ENCODE data around the gene ARMS2. TPM values are rescaled to one million over a fixed set of nuclear protein-coding genes. Genes with fewer than 3 reads are reported as not detected.

Gene ARMS2
- total and polyA plus RNA-seq, 7 donors = 1.1 TPM; not detected in 6

GRCh38 chr10:122474131-122474818 is 19.8 kb downstream of the ARMS2 start:
- no peaks in the 10 kb centered on the region for H3K9me3 ChIP-seq
- no peaks in the 10 kb centered on the region for H3K27me3 ChIP-seq
- intact Hi-C loops (cut with DNase I) = loop anchor here (2.0 kb wide), 1 partner anchor 15 kb away; no protein-coding TSS in a partner anchor
- no peak for DNase-seq
- no peaks in the 10 kb centered on the region for H3K36me3 ChIP-seq
- WGBS, 2 donors = 38 to 71% methylated on average over 15 of the region's 15 CpGs
- H3K4me3 ChIP-seq = no peak overlapping the region
- TF ChIP-seq EP300 (IDR thresholded peaks at IDR 0.05) (no peak), POLR2A (IDR thresholded peaks at IDR 0.05) (no peak), POLR2AphosphoS5 (IDR thresholded peaks at IDR 0.05) (no peak)
- H3K27ac ChIP-seq = peak overlapping the region; percentile 49 to 85 (median 69)
- H3K4me1 ChIP-seq = peaks cover 0 to 58% (median 52%) of the 10 kb centered on the region in 4 donors

DNA sequence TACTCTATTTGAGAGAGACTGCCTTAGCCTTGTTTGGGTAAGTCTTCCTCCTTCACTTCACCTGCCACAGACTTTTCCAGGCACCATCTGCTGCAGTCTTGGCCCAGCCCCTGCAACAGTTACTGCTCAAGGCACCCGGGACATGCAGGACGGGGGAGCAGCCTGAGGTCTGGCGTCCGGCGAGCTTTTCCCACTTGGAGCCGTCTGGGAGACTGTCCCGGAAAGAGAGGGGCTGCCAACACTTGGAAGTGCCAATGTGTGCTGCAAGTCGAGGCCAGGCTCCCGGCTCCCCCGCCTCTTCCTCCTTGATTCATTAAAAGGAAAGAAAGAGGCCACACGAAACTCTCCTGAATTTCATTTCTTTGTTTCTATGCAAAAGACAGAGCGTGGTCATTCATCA is 20.6 kb downstream of the ARMS2 start:
- Histone ChIP-seq H3K9me3 (no peaks in the 10 kb centered on the region), H3K27ac (peak overlapping the region; percentile 49 to 85 (median 69)), H3K27me3 (no peaks in the 10 kb centered on the region), H3K4me3 (peak overlapping the region in 3 of 4 donors; percentile 4 to 11 (median 10)), H3K4me1 (peaks cover 0 to 57% (median 46%) of the 10 kb centered on the region in 4 donors), H3K36me3 (no peaks in the 10 kb centered on the region)
- intact Hi-C loops (cut with DNase I) = loop anchor here (2.0 kb wide), 1 partner anchor 14 kb away; no protein-coding TSS in a partner anchor
- DNase-seq = peak; percentile 94
- WGBS, 2 donors = 59 to 77% methylated on average over 12 of the region's 12 CpGs
- TF ChIP-seq POLR2A (IDR thresholded peaks at IDR 0.05) = no peak
- TF ChIP-seq POLR2AphosphoS5 (IDR thresholded peaks at IDR 0.05) = peak in 3 of 4 donors; percentile 39 to 46 (median 39)

GRCh38 chr10:122475591-122476332 is 21.3 kb downstream of the ARMS2 start:
- Histone ChIP-seq H3K4me3 (peak overlapping the region in 3 of 4 donors; percentile 4 to 11 (median 10)), H3K36me3 (no peaks in the 10 kb centered on the region), H3K27me3 (no peaks in the 10 kb centered on the region), H3K4me1 (peaks cover 0 to 57% (median 46%) of the 10 kb centered on the region in 4 donors), H3K9me3 (no peaks in the 10 kb centered on the region), H3K27ac (peak overlapping the region; percentile 49 to 85 (median 69))
- 70 to 86% methylated on average over 16 of the region's 16 CpGs for WGBS, 2 donors
- intact Hi-C loops (cut with DNase I) = loop anchor here (2.0 kb wide), 1 partner anchor 13 kb away; no protein-coding TSS in a partner anchor
- TF ChIP-seq POLR2A (IDR thresholded peaks at IDR 0.05) (no peak), POLR2AphosphoS5 (IDR thresholded peaks at IDR 0.05) (no peak), EP300 (IDR thresholded peaks at IDR 0.05) (no peak)
- TF ChIP-seq, protein P1, sequence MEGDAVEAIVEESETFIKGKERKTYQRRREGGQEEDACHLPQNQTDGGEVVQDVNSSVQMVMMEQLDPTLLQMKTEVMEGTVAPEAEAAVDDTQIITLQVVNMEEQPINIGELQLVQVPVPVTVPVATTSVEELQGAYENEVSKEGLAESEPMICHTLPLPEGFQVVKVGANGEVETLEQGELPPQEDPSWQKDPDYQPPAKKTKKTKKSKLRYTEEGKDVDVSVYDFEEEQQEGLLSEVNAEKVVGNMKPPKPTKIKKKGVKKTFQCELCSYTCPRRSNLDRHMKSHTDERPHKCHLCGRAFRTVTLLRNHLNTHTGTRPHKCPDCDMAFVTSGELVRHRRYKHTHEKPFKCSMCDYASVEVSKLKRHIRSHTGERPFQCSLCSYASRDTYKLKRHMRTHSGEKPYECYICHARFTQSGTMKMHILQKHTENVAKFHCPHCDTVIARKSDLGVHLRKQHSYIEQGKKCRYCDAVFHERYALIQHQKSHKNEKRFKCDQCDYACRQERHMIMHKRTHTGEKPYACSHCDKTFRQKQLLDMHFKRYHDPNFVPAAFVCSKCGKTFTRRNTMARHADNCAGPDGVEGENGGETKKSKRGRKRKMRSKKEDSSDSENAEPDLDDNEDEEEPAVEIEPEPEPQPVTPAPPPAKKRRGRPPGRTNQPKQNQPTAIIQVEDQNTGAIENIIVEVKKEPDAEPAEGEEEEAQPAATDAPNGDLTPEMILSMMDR (IDR thresholded peaks at IDR 0.05) = no peak
- no peak for DNase-seq

- Histone ChIP-seq H3K4me1 (peaks cover 0 to 57% (median 46%) of the 10 kb centered on the region in 4 donors), H3K4me3 (no peak overlapping the region)
Observed at GRCh38 chr10:122476333-122476695, 21.9 kb downstream of the ARMS2 start.

DNA sequence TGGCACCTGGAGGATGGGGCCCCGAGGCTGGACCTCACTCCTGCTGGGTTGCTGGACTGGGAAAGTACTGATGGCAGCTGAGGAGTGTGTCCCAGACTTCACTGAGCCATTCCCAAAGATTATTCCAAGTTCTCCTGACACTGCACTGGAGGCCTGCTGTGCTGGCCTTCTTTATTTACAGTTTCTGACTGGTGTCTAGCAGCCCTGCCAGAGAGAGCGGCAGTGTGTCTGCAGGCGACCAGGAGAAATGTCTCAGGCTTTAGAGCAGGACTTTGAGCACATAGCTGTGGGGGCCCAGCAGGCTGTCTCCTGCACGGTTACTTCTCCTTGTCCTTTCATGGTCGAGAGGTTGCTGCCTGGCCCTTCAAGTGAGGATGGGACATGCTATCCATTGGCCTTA is 23.0 kb downstream of the ARMS2 start:
- DNase-seq = no peak
- no peaks in the 10 kb centered on the region for H3K27me3 ChIP-seq
- intact Hi-C loops (cut with DNase I) = no loop called here
- peaks cover 0 to 59% (median 47%) of the 10 kb centered on the region in 4 donors for H3K4me1 ChIP-seq
- H3K9me3 ChIP-seq = no peaks in the 10 kb centered on the region
- H3K27ac ChIP-seq = peak overlapping the region in 3 of 4 donors; percentile 38 to 85 (median 65)
- H3K36me3 ChIP-seq = no peaks in the 10 kb centered on the region
- 82 to 89% methylated on average over 5 of the region's 5 CpGs for WGBS, 2 donors
- TF ChIP-seq POLR2AphosphoS5 (IDR thresholded peaks at IDR 0.05) (peak in 2 of 4 donors; percentile 44 to 53), EP300 (IDR thresholded peaks at IDR 0.05) (no peak)
- no peak overlapping the region for H3K4me3 ChIP-seq

More at GRCh38 chr10:122476333-122476695, 21.9 kb downstream of the ARMS2 start:
- no peak for TF ChIP-seq EP300 (IDR thresholded peaks at IDR 0.05)
- intact Hi-C loops (cut with DNase I) = no loop called here
- 84 to 85% methylated on average over 6 of the region's 6 CpGs for WGBS, 2 donors
- Histone ChIP-seq H3K9me3 (no peaks in the 10 kb centered on the region), H3K27ac (peak overlapping the region; percentile 49 to 85 (median 69)), H3K36me3 (no peaks in the 10 kb centered on the region), H3K27me3 (no peaks in the 10 kb centered on the region)
- DNase-seq = no peak

DNA sequence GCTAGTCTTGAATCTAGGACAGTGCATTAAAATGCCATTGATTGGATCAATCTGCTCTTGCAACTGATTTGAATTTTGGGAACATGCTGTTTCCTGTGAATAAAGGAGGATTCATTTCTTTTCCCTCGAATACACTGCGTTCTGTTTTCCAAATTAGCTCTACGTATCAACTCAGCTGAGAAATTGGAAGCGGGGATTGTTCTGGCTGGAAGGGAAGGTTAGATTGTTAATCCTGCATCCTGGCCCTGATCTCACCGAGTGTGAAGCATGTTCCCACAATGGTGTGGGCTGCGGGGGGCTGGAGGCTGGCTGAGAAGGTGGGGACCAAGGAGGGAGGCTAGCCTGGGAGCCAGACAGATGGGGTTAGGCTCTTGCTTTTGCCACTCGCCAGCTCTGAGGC is 24.5 kb downstream of the ARMS2 start:
- H3K27me3 ChIP-seq = no peaks in the 10 kb centered on the region
- 84 to 92% methylated on average over 7 of the region's 7 CpGs for WGBS, 2 donors
- no peaks in the 10 kb centered on the region for H3K36me3 ChIP-seq
- H3K9me3 ChIP-seq = no peaks in the 10 kb centered on the region
- intact Hi-C loops (cut with DNase I) = no loop called here
- peak overlapping the region; percentile 6 to 57 (median 26) for H3K27ac ChIP-seq
- no peak overlapping the region for H3K4me3 ChIP-seq
- peak in 2 of 4 donors; percentile 22 to 50 for TF ChIP-seq POLR2AphosphoS5 (IDR thresholded peaks at IDR 0.05)
- TF ChIP-seq, protein P1 (IDR thresholded peaks at IDR 0.05) = no peak
- no peak for TF ChIP-seq POLR2A (IDR thresholded peaks at IDR 0.05)
- peak in 1 of 4 donors; percentile 5 for TF ChIP-seq EP300 (IDR thresholded peaks at IDR 0.05)
- peaks cover 0 to 69% (median 50%) of the 10 kb centered on the region in 4 donors for H3K4me1 ChIP-seq
- DNase-seq = no peak
